ENCODE data around the gene ZNF438.

Gene ZNF438

GRCh38 chr10:30842185-30842584 is 189.5 kb downstream of the ZNF438 start:
- no peak overlapping the region for H3K4me3 ChIP-seq (replicated peaks; ENCODE audit: low read depth, low read length)
- TF ChIP-seq CTCF (IDR thresholded peaks at IDR 0.05; ENCODE audit: low read depth, low read length, missing control alignments) = peak; percentile 6
- DNase-seq (ENCODE audit: extremely low read depth, low read depth) = no peak

DNA sequence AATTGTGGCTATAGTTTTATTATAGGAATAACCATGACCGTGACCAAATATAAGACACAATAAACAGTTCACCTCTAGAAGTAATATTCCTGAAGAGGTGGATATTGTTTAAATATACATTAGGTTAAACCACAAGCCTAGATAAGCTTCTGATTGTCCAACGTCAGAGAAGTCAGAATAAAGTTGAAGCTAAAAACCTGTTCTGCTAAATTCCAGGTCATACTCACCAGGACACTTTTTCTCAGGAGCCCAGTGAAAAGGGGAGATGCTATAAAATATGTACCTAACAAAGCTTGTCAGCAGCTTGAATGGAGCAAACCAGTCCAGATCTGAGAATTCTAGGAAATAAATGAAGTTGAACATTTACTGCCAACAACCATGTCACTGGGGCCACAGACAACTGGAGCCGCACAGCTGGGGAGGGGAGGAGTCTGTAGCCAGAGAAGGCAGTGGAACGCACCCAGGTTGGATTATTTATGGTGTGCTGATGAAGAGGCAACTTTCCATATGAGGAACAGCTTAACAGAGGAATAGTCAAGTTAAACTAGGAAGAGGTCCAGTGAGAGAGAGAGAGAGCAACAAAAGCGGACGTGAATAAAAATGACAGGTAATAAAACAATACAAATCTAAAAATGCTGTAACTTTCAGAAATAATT is 191.1 kb downstream of the ZNF438 start:
- no peak for TF ChIP-seq CTCF (IDR thresholded peaks at IDR 0.05; ENCODE audit: low read depth, low read length, missing control alignments)
- H3K4me3 ChIP-seq (replicated peaks; ENCODE audit: low read depth, low read length) = no peak overlapping the region
- DNase-seq (ENCODE audit: extremely low read depth, low read depth) = no peak

DNA sequence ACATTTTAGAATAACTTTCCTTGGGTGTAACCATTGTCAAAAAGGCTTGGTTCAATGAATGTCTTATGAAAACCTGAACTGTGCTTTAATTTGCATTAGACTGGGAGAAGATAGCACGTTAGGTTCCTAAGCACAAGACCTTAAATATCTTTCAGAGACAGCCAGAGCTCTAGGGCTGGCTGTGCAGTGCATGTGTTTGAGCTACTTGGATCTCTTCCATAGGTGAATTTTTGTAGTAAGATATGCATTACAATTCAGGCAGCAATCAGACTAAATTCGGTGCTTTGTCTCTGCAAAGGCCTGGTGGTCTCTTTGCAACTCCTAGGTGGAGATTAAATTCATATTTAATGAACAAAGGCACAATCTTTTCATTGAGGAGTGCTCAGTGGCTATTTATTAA is 192.0 kb downstream of the ZNF438 start:
- no peak for DNase-seq (ENCODE audit: extremely low read depth, low read depth)
- H3K4me3 ChIP-seq (replicated peaks; ENCODE audit: low read depth, low read length) = no peak overlapping the region
- no peak for TF ChIP-seq CTCF (IDR thresholded peaks at IDR 0.05; ENCODE audit: low read depth, low read length, missing control alignments)

GRCh38 chr10:30836406-30836805 is 195.3 kb downstream of the ZNF438 start:
- no peak for TF ChIP-seq CTCF (IDR thresholded peaks at IDR 0.05; ENCODE audit: low read depth, low read length, missing control alignments)
- no peak for DNase-seq (ENCODE audit: extremely low read depth, low read depth)

GRCh38 chr10:30835146-30835545 is 196.5 kb downstream of the ZNF438 start:
- no peak overlapping the region for H3K4me3 ChIP-seq (replicated peaks; ENCODE audit: low read depth, low read length)
- no peak for TF ChIP-seq CTCF (IDR thresholded peaks at IDR 0.05; ENCODE audit: low read depth, low read length, missing control alignments)
- DNase-seq (ENCODE audit: extremely low read depth, low read depth) = no peak

More at GRCh38 chr10:30836406-30836805, 195.3 kb downstream of the ZNF438 start:
- H3K4me3 ChIP-seq (replicated peaks; ENCODE audit: low read depth, low read length) = no peak overlapping the region

DNA sequence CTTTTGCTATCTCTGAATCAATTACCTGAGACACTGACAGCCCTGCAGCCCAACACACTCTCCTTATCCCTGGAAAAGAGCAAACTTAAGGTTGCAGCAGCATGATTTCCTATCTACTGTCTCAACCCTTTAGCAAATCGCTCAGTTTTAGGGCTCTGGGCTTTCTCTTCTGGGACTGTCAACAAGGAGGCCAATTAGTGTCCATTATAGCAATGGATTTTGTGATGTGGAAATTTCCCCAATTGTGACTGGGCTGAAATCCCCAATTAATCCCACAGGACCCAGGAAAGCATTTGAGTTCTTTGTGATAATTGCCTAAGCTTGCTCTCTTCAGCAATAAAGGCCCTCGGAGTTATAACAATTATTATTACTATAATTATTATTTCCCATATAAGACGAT is 197.0 kb downstream of the ZNF438 start:
- no peak overlapping the region for H3K4me3 ChIP-seq (replicated peaks; ENCODE audit: low read depth, low read length)
- no peak for TF ChIP-seq CTCF (IDR thresholded peaks at IDR 0.05; ENCODE audit: low read depth, low read length, missing control alignments)
- no peak for DNase-seq (ENCODE audit: extremely low read depth, low read depth)

DNA sequence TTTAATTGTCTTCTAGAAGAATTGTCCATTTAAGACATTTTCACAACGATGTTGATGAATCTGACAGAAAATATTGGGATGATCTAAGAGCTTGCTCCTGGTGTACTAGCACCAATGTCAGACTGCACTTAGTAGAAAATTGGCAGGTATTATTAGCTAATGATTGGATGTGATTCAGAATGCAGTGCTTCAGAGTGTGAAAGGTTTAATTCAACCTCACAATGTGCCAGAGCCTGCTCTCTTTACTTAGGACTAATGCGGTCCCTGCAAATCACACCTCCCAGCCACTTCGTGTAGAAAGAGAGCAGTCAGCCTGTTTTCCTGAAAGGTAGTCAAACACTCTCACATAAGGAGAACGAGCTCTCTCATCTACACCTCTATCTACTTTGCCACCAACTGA is 197.5 kb downstream of the ZNF438 start:
- H3K4me3 ChIP-seq (replicated peaks; ENCODE audit: low read depth, low read length) = no peak overlapping the region
- TF ChIP-seq CTCF (IDR thresholded peaks at IDR 0.05; ENCODE audit: low read depth, low read length, missing control alignments) = no peak
- no peak for DNase-seq (ENCODE audit: extremely low read depth, low read depth)

Measured in HFF-Myc (cell line).